IPS DF 4.7 (cell line): ENCODE measurements around the gene IFFO2.
"Not testable (repeated sequence)": the region's sequence is repeated elsewhere in the genome, so short reads cannot be mapped to it uniquely, and the experiment has no call there.

Experiments
- DNase-seq: peaks from one replicate; pipeline ENCODE4 v3.0.0-alpha.2; 2013; ENCODE audit warnings: low spot score; ENCODE audit errors: extremely low read depth

The IFFO2 gene

DNA sequence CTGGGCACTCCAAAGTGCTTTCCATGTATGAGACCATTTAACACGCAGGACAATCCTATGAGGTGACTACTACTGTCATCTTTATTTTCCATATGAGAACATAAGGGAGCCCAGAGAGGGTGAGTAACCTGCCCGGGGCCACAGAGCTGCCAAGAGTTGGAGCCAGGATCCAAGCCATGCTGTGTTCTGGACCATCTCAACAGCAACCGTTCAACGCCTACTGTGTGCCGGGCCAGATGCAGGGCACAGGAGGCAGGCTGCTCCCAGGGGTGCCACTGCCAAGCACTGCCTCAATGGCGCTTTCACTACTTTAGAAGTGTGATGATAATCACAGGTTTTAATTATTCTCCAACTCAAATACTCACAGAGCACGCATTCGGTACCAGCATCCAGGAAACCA, 57.9 kb downstream of the IFFO2 start:
- DNase-seq: no peak

GRCh38 chr1:18895317-18895716, 61.2 kb downstream of the IFFO2 start:
- no peak for DNase-seq

- DNase-seq: no peak
Observed at GRCh38 chr1:18893120-18893519, 63.4 kb downstream of the IFFO2 start.

DNA sequence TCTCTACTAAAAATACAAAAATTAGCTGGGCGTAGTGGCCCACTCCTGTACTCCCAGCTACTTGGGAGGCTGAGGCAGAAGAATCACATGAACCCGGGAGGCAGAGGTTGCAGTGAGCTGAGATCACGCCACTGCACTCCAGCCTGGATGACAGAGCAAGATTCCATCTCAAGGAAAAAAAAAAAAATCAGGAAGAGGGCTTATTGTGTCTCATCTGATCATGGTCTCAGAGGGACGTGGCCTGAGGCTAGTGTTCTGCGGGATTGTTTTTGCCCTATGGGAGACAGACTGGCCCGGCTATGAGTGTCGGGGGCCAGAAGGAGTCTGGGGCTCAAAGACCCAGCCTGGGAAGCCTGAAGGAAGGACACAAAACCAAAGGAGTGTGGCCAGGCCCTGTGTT, 64.6 kb downstream of the IFFO2 start:
- not testable (repeated sequence) for DNase-seq

- no peak for DNase-seq
Observed at GRCh38 chr1:18891426-18891780, 65.1 kb downstream of the IFFO2 start.

GRCh38 chr1:18890706-18891425, 65.6 kb downstream of the IFFO2 start:
- no peak for DNase-seq

- no peak for DNase-seq
Observed at GRCh38 chr1:18886003-18886335, 70.5 kb downstream of the IFFO2 start.

GRCh38 chr1:18885311-18886002, 71.0 kb downstream of the IFFO2 start:
- DNase-seq: no peak

GRCh38 chr1:18884727-18885126, 71.7 kb downstream of the IFFO2 start:
- no peak for DNase-seq

DNA sequence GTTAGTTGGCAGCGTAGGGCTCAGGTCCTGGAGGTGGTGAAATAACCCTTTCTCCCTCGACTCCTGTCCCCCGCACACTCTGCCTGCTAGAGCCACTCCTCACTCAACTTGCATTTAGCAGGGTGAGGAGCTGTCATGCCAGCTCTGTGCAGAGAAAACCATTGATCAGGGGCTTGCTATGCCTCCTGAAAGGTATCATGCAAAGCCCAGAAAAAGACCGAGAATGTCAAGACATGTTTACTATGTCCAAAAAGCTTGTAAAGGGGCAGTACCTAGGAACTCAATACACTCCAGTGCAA, 72.1 kb downstream of the IFFO2 start:
- DNase-seq: no peak

GRCh38 chr1:18883636-18884418, 72.6 kb downstream of the IFFO2 start:
- no peak for DNase-seq

- DNase-seq: no peak
Observed at GRCh38 chr1:18883079-18883478, 73.4 kb downstream of the IFFO2 start.

GRCh38 chr1:18882486-18882885, 74.0 kb downstream of the IFFO2 start:
- DNase-seq: no peak

DNA sequence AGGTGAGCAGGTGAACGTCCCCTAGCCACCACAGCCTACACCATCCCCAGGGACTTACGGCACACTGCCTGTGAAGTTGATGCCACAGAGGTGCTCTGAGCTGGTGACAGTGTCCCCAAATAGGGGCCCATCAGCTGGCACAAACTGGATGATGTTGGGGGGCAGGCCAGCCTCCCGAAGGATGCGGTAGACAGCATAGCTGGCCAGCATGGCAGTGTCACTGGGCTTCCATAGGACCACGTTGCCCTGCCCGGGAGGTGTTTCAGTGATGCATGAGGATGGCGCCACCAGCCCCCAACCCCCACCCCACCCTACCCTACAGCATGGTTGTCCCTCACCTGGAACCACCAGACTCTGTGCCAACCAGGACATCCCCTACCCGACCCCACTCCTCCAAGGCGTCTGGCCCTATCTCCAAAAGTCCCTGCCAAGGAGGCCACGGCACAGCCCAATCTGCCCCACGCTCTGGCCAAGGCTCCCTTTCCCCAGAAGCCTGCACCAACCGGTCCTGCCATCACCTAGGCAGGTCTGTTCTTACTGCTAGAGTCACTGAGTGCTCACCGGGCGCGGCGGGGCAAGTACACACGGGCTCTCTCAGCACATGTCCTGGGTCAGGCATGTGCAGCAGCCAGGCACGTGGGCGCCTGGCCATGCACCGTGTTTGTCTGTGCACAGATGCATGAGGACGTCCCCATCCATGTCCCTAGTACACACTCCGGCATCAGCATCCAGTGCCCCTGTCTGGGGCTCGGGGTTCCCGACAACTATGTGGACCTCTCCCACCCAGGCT, 74.6 kb downstream of the IFFO2 start:
- no peak for DNase-seq

DNA sequence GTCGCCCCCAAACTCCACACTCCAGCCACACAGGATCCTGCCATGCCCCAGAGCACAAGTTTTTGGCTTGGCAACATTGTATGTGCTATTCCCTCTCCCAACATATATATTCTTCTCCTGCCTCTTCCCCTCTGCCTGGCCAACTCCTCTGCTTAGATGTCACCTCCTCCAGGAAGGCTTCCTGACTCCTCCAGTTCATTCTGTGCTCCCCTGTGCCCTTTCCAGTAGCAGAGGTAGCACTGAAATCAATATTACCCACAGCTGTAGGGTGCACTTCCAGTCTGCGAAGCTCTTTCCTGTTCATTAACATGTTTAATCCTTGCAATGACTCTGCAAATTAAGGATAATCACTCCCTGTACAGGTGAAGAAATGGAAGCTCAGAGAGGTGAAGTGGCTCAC, 75.3 kb downstream of the IFFO2 start:
- no peak for DNase-seq

DNA sequence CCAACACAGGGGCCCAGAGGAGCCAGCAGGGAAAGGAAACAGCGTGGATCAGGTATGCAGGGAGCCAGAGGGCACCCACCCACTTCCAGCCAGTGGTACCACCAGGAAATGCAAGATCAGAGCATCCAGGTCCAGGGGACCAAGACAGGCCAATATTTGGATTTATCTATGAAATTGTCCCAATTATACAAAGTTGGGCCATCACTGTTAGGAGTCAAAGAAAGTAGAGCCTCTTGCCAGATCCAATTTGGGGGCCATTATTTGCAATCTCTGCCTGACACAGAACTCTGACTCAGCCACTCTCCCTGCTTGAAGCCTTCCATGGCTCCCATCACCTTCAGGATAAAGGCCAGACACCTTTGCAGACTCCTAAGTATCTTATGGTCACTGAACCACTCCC, 75.9 kb downstream of the IFFO2 start:
- no peak for DNase-seq

DNA sequence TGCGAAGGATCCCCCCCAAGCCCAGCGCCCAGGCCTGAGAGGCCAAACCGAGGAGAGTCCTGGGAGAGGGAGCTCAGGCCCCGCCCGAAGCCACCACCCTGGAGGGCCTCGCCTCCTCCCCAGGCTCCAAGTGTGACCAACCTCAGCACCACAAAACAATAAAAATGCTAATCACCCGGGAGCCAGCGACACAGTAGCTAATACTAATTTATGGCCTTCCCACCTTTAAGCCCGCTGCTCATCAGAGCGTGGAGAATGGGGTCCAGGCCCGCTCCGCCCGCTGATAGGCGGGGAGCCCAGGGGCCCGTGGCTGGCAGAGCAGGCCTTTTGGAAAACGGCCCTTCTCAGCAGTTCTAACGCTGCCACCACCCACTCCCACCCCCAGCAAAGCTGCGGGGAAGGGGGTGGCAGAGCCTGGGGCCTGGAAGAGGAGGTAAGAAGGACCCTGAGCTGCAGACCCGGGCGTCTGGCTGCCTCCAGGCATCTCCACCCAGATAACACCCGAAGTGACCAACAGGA, 76.6 kb downstream of the IFFO2 start:
- no peak for DNase-seq

DNA sequence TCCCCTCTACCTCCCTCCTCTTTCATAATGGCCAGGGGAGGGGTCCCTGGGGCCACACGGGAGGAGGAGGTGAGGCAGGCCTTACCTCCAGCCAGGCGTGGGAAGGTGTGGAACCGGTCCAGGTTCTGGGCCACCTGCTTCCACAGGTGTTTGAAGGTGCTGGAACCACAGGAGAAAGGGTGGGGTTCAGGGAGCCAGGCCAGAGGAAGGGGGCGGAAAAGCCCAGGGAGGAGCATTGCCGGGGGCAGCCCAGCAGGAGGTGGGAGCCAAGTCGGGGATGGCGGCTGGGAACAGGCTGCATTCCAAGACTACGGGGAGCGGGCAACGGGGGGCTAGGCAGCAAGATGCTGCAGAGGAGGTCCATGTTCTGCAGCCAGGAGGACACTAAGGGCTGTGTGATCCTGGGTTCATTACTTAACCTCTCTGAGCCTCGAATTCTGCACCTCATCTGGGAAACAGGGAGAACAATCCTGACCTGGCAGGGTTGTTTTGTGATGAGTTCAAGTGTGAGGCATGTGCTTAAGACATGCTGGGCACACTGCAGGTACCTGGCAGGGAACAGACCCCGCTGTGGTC, 77.2 kb downstream of the IFFO2 start:
- no peak for DNase-seq

- no peak for DNase-seq
Observed at GRCh38 chr1:18878538-18879214, 77.8 kb downstream of the IFFO2 start.

GRCh38 chr1:18877282-18877681, 79.2 kb downstream of the IFFO2 start:
- DNase-seq: no peak

- no peak for DNase-seq
Observed at GRCh38 chr1:18876210-18876609, 80.3 kb downstream of the IFFO2 start.
